ENCODE data around the gene TGFBR3.

Gene TGFBR3

GRCh38 chr1:91724644-91725043, 161.3 kb downstream of the TGFBR3 start:
- H3K4me3 ChIP-seq (ENCODE audit: control insufficient read depth, low read depth, low read length): no peak overlapping the region
- DNase-seq (ENCODE audit: low read depth): no peak
- no peak for TF ChIP-seq CTCF (conservative IDR thresholded peaks at IDR 0.05; ENCODE audit: control insufficient read depth, insufficient read depth, low read depth, low read length)

GRCh38 chr1:91724231-91724630, 161.7 kb downstream of the TGFBR3 start:
- H3K4me3 ChIP-seq (ENCODE audit: control insufficient read depth, low read depth, low read length): no peak overlapping the region
- TF ChIP-seq CTCF (conservative IDR thresholded peaks at IDR 0.05; ENCODE audit: control insufficient read depth, insufficient read depth, low read depth, low read length): no peak
- no peak for DNase-seq (ENCODE audit: low read depth)

GRCh38 chr1:91720044-91720443, 165.9 kb downstream of the TGFBR3 start:
- DNase-seq (ENCODE audit: low read depth): no peak
- no peak for TF ChIP-seq CTCF (conservative IDR thresholded peaks at IDR 0.05; ENCODE audit: control insufficient read depth, insufficient read depth, low read depth, low read length)
- no peak overlapping the region for H3K4me3 ChIP-seq (ENCODE audit: control insufficient read depth, low read depth, low read length)

GRCh38 chr1:91718877-91719276, 167.1 kb downstream of the TGFBR3 start:
- no peak for DNase-seq (ENCODE audit: low read depth)
- no peak overlapping the region for H3K4me3 ChIP-seq (ENCODE audit: control insufficient read depth, low read depth, low read length)
- TF ChIP-seq CTCF (conservative IDR thresholded peaks at IDR 0.05; ENCODE audit: control insufficient read depth, insufficient read depth, low read depth, low read length): no peak

- TF ChIP-seq CTCF (conservative IDR thresholded peaks at IDR 0.05; ENCODE audit: control insufficient read depth, insufficient read depth, low read depth, low read length): no peak
- no peak for DNase-seq (ENCODE audit: low read depth)
- H3K4me3 ChIP-seq (ENCODE audit: control insufficient read depth, low read depth, low read length): no peak overlapping the region
Measured at GRCh38 chr1:91718368-91718767, 167.6 kb downstream of the TGFBR3 start.

- TF ChIP-seq CTCF (conservative IDR thresholded peaks at IDR 0.05; ENCODE audit: control insufficient read depth, insufficient read depth, low read depth, low read length): no peak
- no peak for DNase-seq (ENCODE audit: low read depth)
- H3K4me3 ChIP-seq (ENCODE audit: control insufficient read depth, low read depth, low read length): no peak overlapping the region
Measured at GRCh38 chr1:91717839-91718238, 168.1 kb downstream of the TGFBR3 start.

GRCh38 chr1:91716339-91716738, 169.6 kb downstream of the TGFBR3 start:
- no peak for TF ChIP-seq CTCF (conservative IDR thresholded peaks at IDR 0.05; ENCODE audit: control insufficient read depth, insufficient read depth, low read depth, low read length)
- DNase-seq (ENCODE audit: low read depth): no peak
- H3K4me3 ChIP-seq (ENCODE audit: control insufficient read depth, low read depth, low read length): no peak overlapping the region
